Measurements from ENCODE around the gene ISM2. TPM values are rescaled to one million over a fixed set of nuclear protein-coding genes. Genes with fewer than 3 reads are reported as not detected.

Gene ISM2
- total and polyA plus RNA-seq, 9 donors, result 0.05 to 1.0 (median 0.20) TPM; not detected in 4

GRCh38 chr14:77503138-77503537 is 4.5 kb upstream of the ISM2 start:
- WGBS, 3 donors, result 96 to 97% (median 97%) methylated on average over 5 of the region's 5 CpGs
- H3K27me3 ChIP-seq, result no peaks in the 10 kb centered on the region
- H3K36me3 ChIP-seq, result no peaks in the 10 kb centered on the region
- DNase-seq, result no peak
- no peak for TF ChIP-seq POLR2A (IDR thresholded peaks at IDR 0.05)
- no peak for TF ChIP-seq EP300 (IDR thresholded peaks at IDR 0.05)
- TF ChIP-seq CTCF (IDR thresholded peaks at IDR 0.05), result no peak
- peaks cover 5% of the 10 kb centered on the region for H3K4me1 ChIP-seq (ENCODE audit: insufficient read depth)
- no peaks in the 10 kb centered on the region for H3K9me3 ChIP-seq
- no peak overlapping the region for H3K27ac ChIP-seq
- no peak overlapping the region for H3K4me3 ChIP-seq
- intact Hi-C loops (cut with DNase I), result no loop called here

GRCh38 chr14:77502109-77502782 is 3.6 kb upstream of the ISM2 start:
- TF ChIP-seq EP300 (IDR thresholded peaks at IDR 0.05) (no peak), POLR2A (IDR thresholded peaks at IDR 0.05) (no peak), CTCF (IDR thresholded peaks at IDR 0.05) (no peak)
- no peak overlapping the region for H3K27ac ChIP-seq
- DNase-seq, result no peak
- intact Hi-C loops (cut with DNase I), result no loop called here
- WGBS, 3 donors, result 72 to 78% (median 75%) methylated on average over 11 of the region's 11 CpGs
- H3K36me3 ChIP-seq, result no peaks in the 10 kb centered on the region
- H3K4me1 ChIP-seq (ENCODE audit: insufficient read depth), result peaks cover 7% of the 10 kb centered on the region
- no peaks in the 10 kb centered on the region for H3K27me3 ChIP-seq
- no peak overlapping the region for H3K4me3 ChIP-seq
- H3K9me3 ChIP-seq, result no peaks in the 10 kb centered on the region

GRCh38 chr14:77498984-77499527 is 440 bp upstream of the ISM2 start:
- Histone ChIP-seq H3K4me1 (ENCODE audit: insufficient read depth) (peaks cover 7% of the 10 kb centered on the region), H3K27ac (no peak overlapping the region), H3K36me3 (no peaks in the 10 kb centered on the region), H3K9me3 (no peaks in the 10 kb centered on the region), H3K4me3 (peak overlapping the region; percentile 34), H3K27me3 (no peaks in the 10 kb centered on the region)
- TF ChIP-seq POLR2A (IDR thresholded peaks at IDR 0.05) (no peak), CTCF (IDR thresholded peaks at IDR 0.05) (no peak), EP300 (IDR thresholded peaks at IDR 0.05) (no peak)
- WGBS, 3 donors, result 2 to 9% (median 5%) methylated on average over 21 to 53 of the region's 53 CpGs
- intact Hi-C loops (cut with DNase I), result no loop called here
- no peak for DNase-seq

GRCh38 chr14:77495334-77495733 is 3.3 kb downstream of the ISM2 start:
- Histone ChIP-seq H3K4me1 (ENCODE audit: insufficient read depth) (peaks cover 7% of the 10 kb centered on the region), H3K27ac (no peak overlapping the region), H3K9me3 (no peaks in the 10 kb centered on the region), H3K4me3 (no peak overlapping the region), H3K36me3 (no peaks in the 10 kb centered on the region), H3K27me3 (no peaks in the 10 kb centered on the region)
- TF ChIP-seq EP300 (IDR thresholded peaks at IDR 0.05), result no peak
- TF ChIP-seq CTCF (IDR thresholded peaks at IDR 0.05), result no peak
- no peak for TF ChIP-seq POLR2A (IDR thresholded peaks at IDR 0.05)
- peak in 1 of 5 donors; percentile 6 for DNase-seq
- intact Hi-C loops (cut with DNase I), result no loop called here
- WGBS, 3 donors, result 52 to 55% (median 55%) methylated on average over 7 of the region's 7 CpGs
